GM21528 (cell line): ENCODE measurements around the gene SPRR5.

ENCODE experiments used
- ATAC-seq: cut with Tn5 transposase; IDR thresholded peaks from one replicate; pipeline ENCODE4 v1.9.1; 2021; ENCODE audit warnings: mild to moderate bottlenecking, moderate library complexity; ENCODE audit not compliant: unreplicated experiment, low FRiP score

The SPRR5 gene

GRCh38 chr1:152942161-152942560 lies 4.8 kb upstream of the SPRR5 start:
- ATAC-seq = no peak

DNA sequence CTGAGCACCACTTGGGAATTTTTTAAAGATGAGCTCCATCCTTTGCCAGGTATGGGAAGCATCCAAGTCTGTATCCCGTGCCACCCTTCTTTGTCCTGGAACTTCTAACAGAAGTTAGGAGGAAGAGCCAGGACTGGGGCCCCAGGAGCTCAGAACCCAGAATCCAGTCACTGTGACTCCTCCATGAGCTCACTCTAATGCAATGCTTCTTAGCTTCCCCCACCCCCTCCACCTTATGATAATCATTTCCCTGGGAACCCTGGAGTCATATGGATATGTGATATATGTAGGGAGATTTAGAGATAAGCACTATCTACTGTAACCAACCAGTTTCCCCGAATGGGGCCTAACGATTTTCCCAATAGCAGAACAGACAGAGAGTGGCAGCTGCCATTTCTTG lies 758 bp upstream of the SPRR5 start:
- no peak for ATAC-seq

- ATAC-seq = no peak
Measured at GRCh38 chr1:152951711-152952110, 4.7 kb downstream of the SPRR5 start.

DNA sequence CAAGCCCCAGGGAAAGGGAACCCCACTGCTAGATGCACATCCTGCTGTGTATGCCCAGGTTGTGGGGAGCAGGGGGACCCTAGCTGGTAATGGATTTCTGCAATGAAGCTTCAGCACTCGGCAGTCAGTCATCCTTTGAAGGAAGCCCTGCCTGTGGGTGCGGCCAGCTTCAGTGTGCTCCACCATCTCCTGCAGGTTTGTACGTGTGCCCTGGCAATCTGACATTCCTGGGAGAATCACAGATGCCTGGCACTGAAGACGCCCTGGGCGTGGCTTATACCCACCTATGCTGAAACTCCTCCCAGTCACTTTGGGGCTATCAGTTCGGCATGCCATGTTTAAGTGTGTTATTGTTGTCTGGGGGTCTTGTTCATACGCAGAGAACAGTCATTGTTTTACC lies 6.8 kb downstream of the SPRR5 start:
- ATAC-seq = no peak

- ATAC-seq = no peak
Measured at GRCh38 chr1:152954436-152954835, 7.4 kb downstream of the SPRR5 start.

GRCh38 chr1:152957561-152957960 lies 10.6 kb downstream of the SPRR5 start:
- ATAC-seq = no peak

GRCh38 chr1:152959273-152959672 lies 12.3 kb downstream of the SPRR5 start:
- no peak for ATAC-seq

DNA sequence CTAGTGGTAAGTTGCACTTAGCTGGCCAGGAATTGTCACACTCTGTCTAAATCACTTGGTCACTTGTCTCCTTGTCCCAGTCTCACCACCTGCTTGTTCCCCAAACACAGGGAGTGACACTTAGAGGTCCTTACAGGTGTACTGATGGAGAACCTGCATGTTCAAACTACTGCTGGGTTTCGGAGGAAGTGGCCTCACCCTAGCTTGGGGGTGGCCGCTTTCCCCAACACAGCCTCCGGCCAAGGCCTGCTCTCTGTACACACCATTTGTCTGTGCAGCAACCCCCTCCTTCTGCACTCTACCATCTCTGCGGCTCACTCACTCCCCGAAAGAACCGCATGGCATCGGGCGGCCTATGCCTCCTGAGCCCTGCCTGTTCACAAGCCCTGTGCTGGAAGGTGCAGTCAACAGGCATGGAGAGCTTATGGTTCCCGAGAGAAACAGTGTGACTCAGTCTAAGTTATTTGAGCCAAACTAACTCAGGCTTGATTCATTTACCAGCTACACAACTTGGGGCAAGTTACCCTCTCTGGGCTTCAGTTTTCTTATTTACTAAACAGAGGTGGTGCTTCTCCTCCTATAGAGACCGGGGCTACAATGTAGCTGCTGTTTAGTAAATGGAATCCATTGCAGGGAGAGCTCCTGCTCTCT lies 12.9 kb downstream of the SPRR5 start:
- ATAC-seq = no peak

DNA sequence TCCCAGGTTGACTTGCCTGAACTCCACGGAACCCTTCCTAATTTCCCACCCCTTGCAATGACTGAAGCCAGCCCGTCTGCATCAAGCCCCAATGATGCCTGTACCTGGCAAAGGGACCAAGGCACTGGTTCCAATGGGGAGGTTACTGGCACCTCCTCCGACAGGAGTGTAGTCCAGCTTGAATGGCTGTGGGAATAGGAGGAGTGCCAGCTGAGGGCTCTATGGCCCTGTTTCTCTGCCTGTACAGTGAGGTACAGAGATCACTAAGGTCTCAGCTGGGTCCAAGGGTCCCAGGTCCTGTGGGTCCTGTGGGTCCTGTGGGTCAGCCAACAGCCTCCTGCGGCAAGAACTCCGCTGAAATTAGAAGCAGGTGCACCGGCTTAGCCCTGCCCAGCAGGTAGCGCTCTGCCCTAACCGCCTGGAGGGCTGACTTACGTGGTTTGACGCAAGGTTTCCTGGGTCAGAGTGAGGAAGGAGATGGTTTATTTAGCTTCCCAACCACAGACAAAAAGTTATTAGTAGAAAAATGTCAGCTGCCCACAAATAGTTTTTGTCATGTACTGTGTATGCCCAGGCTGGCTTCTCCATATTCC lies 13.5 kb downstream of the SPRR5 start:
- no peak for ATAC-seq

GRCh38 chr1:152961226-152961891 lies 14.4 kb downstream of the SPRR5 start:
- no peak for ATAC-seq

DNA sequence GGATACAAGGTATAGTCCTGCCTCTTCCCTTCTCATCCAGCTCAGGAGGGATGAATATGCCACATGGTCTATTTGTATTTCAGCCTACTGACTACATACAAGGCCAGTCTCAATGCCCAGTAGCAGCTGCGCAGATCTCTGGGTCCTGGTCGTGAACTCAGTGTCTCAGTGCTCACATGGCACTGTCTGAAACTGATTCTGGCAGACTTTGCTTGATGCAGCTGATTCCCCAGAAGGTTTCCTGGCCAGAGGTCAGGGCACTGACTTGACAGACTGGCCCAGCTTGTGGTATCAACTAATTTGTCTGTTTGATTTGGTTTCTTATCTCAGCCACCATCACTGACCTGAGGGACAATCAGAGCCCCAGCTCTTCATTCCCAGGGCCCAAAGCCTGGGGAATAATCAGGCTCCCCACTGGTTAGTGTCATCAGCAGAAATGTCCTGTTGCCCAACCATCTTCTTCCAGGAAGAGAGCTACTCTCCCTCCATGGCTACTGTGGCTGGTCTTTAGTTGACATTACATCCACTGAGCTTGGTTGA lies 15.9 kb downstream of the SPRR5 start:
- ATAC-seq = no peak

DNA sequence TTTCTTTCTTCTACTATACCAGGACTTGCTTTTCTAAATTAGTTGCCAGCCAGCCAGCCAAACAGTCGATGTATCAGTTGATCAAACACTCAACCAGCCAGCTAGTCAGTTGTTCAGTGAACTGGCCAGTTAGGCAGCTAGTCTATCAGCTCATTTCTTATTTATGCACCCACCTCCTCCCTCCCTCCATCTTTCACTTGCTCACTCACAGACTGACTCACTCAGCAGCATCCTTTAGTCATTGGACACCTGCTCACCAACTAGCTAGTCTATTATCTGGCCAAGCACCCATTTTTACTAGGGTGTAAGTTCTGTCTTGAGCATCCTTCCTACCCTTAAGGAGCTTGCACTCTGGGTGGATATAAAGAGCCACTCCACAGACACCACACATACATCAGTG lies 17.5 kb downstream of the SPRR5 start:
- no peak for ATAC-seq

- ATAC-seq = no peak
Measured at GRCh38 chr1:152965853-152966252, 18.8 kb downstream of the SPRR5 start.

- ATAC-seq = no peak
Measured at GRCh38 chr1:152967201-152967600, 20.2 kb downstream of the SPRR5 start.

GRCh38 chr1:152968248-152968647 lies 21.2 kb downstream of the SPRR5 start:
- ATAC-seq = peak; percentile 88

DNA sequence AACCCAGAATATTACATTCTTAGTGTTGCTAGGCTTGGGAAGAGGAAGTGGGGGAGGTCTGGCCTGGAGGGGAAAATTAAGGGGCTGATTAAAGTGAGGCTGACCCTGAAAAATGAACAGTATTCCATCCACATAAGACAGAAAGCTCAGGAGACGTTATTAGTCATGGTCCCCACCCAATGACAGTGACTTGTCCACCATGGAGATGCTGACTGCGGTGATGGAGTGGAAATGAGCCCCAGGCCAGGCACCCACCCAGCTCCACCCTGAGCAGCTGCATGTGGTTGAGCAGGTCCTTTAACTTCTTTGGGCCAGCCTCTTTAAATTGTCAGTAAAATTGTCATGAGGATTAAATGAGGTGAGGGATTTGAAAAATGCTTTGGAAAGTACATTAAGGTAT lies 22.0 kb downstream of the SPRR5 start:
- ATAC-seq = no peak

DNA sequence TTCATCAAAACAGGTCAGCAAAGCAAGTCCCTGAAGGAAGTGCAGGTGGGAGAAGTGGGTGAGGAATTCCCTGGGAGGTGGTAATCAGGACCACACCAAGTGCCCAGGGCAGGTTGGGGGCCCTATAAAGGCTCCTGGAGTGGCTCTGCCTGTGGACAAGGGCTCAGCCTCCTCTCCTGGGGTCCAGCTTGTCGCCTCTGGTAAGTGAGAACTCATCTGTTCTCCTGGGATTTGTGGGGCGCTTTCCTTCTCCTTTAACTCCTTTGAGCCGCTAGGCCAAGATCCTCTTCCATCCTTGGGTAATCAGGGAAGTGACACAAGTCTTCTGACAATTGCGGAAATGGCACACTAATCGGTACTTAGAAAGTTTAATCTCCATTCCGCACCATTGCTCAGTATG lies 23.5 kb downstream of the SPRR5 start, which contains the start of gene SPRR4:
Gene SPRR4 (plus strand): TSS at position 154 of the 400 bp plus-strand sequence. CDS start 1,243 bp downstream, outside the sequence.
- ATAC-seq = no peak

DNA sequence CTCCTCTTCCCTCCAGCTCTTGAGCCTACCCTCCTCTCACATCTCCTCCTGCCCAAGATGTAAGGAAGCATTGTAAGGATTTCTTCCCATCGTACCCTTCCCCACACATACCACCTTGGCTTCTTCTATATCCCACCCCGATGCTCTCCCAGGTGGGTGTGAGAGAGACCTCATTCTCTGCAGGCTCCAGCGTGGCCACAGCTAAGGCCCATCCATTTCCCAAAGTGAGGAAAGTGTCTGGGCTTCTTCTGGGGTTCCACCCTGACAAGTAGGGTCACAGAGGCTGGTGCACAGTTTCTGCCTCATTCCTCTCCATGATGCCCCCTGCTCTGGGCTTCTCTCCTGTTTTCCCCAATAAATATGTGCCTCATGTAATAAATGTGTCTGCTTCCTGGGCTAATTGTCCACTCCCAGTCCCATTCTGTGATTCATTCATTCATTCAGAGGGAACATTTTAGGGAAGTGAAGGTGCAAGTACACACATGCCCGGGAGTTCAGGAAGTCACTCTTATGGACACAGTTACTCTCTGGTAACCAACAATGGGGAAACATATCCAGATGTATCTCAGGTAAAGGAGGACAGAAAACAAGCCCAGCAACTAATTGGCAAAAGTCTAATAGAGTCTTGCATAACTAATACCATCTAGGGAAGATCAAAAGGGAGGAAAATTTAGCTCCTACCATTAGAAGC lies 25.3 kb downstream of the SPRR5 start:
- ATAC-seq = no peak

DNA sequence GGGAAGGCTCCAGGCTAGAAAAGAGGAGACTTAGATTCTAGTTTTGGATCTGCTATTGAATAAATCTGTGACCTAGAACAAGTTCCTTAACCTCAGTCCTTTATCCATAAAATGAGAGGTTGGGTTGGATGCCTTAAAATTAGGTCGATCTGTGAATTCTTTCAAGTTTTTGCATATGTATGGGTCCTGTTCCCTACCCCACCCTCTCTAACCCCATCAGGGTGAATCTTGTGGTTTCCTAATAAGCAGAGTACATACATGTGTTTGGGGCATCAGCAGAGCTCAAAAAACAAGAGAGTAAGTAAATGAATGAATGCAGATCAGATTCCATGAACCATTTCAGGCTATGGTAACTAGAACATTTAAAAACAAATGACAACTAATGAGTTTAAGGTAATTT lies 29.7 kb downstream of the SPRR5 start:
- ATAC-seq = no peak

DNA sequence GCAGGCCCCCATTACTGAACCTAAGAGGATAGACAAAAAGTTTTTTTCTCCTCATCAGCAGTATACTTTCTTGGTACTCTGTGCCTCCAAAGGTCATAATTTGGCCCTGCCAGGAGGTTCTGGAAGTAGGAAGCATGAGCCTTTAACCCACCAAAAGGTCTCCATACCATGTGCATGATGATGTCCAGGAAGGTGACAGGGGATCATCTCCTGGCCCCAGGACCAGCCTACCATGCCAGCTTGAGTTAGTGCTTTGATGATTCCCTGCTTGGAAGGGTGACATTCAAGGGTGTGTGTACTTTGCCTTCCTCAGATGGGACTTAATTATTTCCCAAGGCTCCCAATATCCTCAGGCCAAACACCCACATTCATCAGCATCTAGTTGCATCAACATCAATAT lies 30.6 kb downstream of the SPRR5 start:
- ATAC-seq = no peak

DNA sequence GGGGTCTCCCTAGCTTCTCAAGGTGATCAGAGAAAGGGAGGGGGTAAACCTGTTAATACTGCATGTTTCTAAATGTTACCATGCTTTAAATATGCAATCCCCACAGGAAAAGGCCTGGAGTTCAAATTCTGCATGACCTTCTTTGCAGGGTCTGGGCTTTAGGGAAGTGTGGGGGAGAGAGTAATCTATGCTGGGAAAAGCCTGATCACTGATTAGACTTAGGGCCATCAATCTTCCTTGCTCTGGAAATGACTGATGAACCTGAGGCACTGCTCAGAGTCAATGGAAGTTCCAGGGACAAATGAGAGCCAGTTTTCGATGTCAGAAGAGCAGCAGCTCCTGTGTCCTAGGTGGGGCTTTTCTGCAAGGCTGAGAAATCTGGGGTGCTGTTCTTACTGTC lies 33.7 kb downstream of the SPRR5 start:
- ATAC-seq = no peak
